ENCODE data around the gene ASTN2.
"Not testable (repeated sequence)": the region's sequence is repeated elsewhere in the genome, so short reads cannot be mapped to it uniquely, and the experiment has no call there.

Gene ASTN2

GRCh38 chr9:116456490-116457088, 958.3 kb downstream of the ASTN2 start:
- in situ Hi-C loops (cut with HindIII; ENCODE audit: low sequenced_read_pairs): no loop called here

DNA sequence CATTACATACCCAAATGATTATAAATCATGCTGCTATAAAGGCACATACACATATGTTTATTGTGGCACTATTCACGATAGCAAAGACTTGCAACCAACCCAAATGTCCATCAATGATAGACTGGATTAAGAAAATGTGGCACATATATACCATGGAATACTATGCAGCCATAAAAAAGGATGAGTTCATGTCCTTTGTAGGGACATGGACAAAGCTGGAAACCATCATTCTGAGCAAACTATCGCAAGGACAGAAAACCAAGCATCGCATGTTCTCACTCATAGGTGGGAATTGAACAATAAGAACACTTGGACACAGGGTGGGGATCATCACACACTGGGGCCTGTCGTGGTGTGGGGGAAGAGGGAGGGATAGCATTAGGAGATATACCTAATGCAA, 960.3 kb downstream of the ASTN2 start:
- in situ Hi-C loops (cut with HindIII; ENCODE audit: low sequenced_read_pairs): not testable (repeated sequence)

GRCh38 chr9:116453785-116454184, 961.1 kb downstream of the ASTN2 start:
- in situ Hi-C loops (cut with HindIII; ENCODE audit: low sequenced_read_pairs): no loop called here

- in situ Hi-C loops (cut with HindIII; ENCODE audit: low sequenced_read_pairs): no loop called here
Measured at GRCh38 chr9:116452634-116453033, 962.2 kb downstream of the ASTN2 start.

DNA sequence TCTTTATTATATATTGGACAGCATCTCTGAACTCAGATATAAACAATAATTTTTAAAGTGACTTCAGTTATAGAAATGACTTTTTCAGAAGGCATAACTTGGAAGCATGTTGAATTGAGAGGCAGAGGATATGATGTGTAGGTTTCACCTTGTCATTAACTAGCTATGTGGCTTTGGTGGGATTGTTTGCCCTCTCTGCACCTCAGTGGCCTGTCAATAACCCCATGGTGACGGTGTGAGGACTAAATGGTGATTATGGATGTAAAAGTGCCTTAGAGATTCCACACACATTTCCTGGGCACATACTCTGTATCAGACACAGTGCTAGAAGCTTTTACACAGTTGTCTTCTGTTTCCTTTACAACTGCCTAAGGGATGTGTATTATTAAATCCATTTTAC, 962.6 kb downstream of the ASTN2 start:
- in situ Hi-C loops (cut with HindIII; ENCODE audit: low sequenced_read_pairs): no loop called here

GRCh38 chr9:116451500-116452115, 963.2 kb downstream of the ASTN2 start:
- in situ Hi-C loops (cut with HindIII; ENCODE audit: low sequenced_read_pairs): no loop called here

GRCh38 chr9:116450378-116451139, 964.3 kb downstream of the ASTN2 start:
- in situ Hi-C loops (cut with HindIII; ENCODE audit: low sequenced_read_pairs): no loop called here

- in situ Hi-C loops (cut with HindIII; ENCODE audit: low sequenced_read_pairs): no loop called here
Measured at GRCh38 chr9:116449949-116450348, 964.9 kb downstream of the ASTN2 start.

GRCh38 chr9:116448431-116448830, 966.4 kb downstream of the ASTN2 start:
- in situ Hi-C loops (cut with HindIII; ENCODE audit: low sequenced_read_pairs): no loop called here

DNA sequence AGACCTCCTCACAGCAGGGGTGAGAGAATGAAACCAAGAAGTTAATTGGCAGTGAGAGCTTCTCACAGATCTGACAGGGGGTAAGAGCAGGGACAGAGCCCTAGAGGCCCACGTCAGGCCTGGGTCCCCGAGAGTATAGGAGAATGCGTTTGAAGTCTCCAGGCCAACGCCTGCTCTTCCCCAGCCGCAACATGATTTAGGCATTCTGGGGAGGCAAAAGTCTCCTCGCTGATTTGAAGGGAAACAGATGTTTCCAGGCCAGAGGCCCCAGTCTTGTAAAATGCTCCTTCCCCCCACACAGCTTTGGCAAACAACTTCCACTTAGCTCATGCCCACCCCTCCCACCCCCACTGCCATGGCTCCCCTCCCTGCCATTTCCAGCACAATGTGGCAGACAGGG, 966.9 kb downstream of the ASTN2 start:
- in situ Hi-C loops (cut with HindIII; ENCODE audit: low sequenced_read_pairs): no loop called here

DNA sequence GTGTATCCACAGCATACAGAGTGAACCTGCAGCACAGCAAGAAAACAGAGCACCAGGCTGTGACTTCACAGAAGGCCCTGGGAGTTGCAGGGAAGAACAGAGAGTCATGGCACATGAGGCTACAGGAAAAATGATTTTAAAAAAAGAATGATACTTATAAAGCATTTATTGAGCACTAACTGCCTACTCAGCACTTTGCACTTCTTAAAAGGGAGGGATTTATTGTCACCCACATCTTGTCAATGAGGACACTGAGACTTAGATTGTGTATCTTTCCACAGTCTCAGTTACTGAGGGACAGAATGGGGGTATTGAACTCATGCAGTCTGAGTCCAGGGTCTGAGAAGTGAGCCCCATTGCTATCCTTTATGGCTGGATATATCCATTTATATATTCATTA, 972.3 kb downstream of the ASTN2 start:
- in situ Hi-C loops (cut with HindIII; ENCODE audit: low sequenced_read_pairs): no loop called here

DNA sequence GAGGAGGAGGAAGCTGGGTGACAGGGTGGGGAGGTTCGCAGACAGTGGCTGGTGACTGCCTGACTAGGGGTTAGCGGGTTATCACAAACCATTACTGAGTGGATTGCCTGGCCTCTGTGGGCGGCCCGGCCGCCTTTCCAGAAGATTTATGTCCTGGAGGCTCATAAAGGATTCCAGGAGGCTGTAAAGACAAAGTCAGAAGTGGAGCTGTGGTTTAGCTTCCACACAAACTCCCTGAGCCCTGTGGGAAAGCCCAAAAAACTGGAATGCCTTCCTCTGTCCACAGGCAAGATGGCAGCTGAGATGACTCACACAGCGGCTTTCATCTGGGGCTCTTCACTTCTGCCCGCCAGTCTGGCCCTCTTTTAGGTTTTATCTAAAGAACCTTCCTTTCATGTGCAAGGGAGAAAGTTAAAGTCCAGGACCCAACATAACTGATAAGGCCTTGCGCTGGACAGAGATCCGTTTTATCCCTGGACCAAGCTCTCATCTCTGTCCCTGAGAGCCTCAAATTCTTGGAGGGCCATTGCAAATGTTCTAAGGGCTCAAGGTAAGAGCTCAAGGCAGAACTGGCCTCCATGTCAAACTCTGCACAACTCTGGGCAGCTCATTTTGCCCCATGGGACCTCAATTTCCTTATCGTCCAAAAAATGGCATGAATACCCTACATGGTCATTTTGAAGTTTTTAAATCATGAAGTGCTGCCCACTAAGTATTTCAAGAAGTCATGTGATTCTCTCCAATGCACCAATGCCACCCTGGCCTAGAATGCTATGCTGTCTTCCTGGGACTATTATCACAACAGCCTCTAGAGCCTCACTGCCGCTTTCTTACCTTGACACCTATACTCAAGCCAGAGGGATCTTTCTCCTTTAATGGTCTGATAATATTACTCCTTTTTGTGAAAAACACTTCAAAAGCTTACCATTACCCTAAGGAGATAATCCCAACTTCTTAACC, 977.2 kb downstream of the ASTN2 start:
- in situ Hi-C loops (cut with HindIII; ENCODE audit: low sequenced_read_pairs): no loop called here

DNA sequence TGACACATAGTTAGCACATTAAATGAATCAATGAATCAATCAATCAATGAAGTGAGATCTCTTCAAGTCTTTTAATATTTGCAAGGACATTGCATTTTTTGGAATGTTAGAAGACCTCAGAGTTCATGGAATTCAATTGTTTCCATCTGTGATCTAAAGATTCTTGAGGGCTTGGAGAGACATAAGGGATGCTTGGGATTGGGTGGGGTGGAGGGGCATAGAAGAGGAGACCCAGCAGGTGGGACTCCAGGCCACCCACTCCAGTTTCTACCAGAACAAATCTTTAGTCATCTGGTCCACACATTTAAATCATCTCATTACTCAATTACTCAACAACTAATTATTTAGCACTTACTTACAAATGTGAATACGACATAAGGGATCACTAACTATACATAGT, 978.7 kb downstream of the ASTN2 start:
- in situ Hi-C loops (cut with HindIII; ENCODE audit: low sequenced_read_pairs): no loop called here

GRCh38 chr9:116435706-116436105, 979.2 kb downstream of the ASTN2 start:
- in situ Hi-C loops (cut with HindIII; ENCODE audit: low sequenced_read_pairs): no loop called here

DNA sequence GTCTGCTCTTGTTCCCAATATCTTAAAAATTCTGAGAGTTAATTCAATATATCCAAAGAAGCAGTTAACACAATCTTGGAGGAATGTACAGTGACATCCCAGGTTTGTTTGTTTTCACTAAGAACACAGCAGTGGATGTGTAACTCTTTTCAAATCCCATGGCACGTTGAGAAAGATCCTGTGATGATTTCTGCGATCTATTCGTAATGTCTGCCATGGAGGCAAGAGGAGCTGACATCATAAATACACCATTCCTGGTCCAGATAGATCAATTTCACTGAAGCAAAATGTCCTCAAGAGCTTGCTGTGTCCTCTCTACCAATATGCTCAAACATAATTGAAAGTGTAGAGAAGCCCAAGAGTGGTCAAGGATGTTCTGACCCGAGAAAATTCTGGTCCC, 980.5 kb downstream of the ASTN2 start:
- in situ Hi-C loops (cut with HindIII; ENCODE audit: low sequenced_read_pairs): no loop called here

- in situ Hi-C loops (cut with HindIII; ENCODE audit: low sequenced_read_pairs): no loop called here
Measured at GRCh38 chr9:116432051-116432450, 982.8 kb downstream of the ASTN2 start.

DNA sequence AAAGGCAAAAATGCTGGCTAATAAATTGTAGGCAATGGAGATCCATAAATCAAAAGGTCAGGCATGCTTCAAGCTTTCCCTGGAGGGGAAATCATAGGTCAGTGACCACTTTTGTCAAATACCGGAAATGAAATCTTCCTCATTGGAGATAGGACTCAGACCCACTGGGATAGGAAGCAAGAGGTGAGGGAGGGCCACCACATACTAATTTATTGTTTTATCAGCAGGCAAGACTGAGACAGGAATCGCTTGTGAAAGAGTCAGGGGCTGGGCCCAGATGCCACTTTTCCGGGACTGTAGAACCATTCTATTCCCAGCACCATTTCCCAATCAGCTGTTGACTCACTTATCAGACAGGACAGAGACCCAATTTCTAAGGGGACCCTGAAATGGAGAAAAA, 984.0 kb downstream of the ASTN2 start:
- in situ Hi-C loops (cut with HindIII; ENCODE audit: low sequenced_read_pairs): no loop called here

GRCh38 chr9:116425244-116425643, 989.6 kb downstream of the ASTN2 start:
- in situ Hi-C loops (cut with HindIII; ENCODE audit: low sequenced_read_pairs): loop anchor here (5.0 kb wide), 1 partner anchor 48 kb away; no protein-coding TSS in a partner anchor

GRCh38 chr9:116423149-116423548, 991.7 kb downstream of the ASTN2 start:
- in situ Hi-C loops (cut with HindIII; ENCODE audit: low sequenced_read_pairs): no loop called here

GRCh38 chr9:116422119-116422979, 992.5 kb downstream of the ASTN2 start:
- in situ Hi-C loops (cut with HindIII; ENCODE audit: low sequenced_read_pairs): no loop called here

Data from endothelial cell of hepatic sinusoid (primary cell).